Epidermal melanocyte (primary cell): ENCODE measurements around the gene KIF6.
A peak's percentile ranks its signal among the peaks of the same experiment; 100 is the strongest.

Experiments
- DNase-seq: peaks from one replicate; pipeline ENCODE4 v3.0.0; 2011; ENCODE audit warnings: low spot score; ENCODE audit not compliant: insufficient read length

The KIF6 gene

DNA sequence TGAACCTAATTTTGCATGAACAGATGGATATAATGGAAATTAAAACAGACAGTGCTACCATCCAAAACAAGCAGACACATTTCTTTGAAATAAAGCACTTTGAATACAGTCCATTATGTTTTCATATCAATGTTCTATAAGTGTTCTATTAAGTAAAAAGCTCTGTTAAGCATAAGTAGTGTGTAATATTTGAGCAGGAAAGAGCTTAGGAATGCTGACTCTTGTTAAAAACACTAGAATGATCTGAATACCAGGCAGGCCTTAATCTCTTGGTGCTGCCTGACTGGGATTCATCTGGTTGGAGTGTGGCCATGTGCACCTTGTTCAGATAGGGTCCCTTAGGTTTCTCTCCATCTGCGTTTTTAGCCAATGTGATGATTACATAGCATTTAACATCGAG, 130.9 kb downstream of the KIF6 start:
- DNase-seq = no peak

DNA sequence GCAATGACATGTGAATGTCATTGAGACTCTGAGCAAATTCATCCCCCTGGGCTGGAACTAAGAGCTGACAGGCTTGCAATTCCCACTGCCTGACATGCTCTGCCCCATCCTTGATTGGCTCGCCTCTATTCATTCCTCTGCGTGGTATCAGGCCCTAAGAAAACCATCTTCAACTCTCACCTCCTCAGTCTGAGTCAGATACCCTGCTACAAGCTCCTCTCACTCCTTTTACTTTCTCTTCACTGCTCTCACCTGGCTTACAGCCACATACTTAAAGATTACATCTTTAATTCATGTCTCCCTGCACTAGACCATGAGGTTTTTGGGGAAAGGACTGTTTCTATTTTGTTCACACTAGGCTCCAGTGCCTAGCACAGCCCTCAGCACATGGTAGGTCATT, 131.6 kb downstream of the KIF6 start:
- no peak for DNase-seq

GRCh38 chr6:39590871-39591393, 134.3 kb downstream of the KIF6 start:
- no peak for DNase-seq

GRCh38 chr6:39587080-39587479, 138.1 kb downstream of the KIF6 start:
- no peak for DNase-seq

DNA sequence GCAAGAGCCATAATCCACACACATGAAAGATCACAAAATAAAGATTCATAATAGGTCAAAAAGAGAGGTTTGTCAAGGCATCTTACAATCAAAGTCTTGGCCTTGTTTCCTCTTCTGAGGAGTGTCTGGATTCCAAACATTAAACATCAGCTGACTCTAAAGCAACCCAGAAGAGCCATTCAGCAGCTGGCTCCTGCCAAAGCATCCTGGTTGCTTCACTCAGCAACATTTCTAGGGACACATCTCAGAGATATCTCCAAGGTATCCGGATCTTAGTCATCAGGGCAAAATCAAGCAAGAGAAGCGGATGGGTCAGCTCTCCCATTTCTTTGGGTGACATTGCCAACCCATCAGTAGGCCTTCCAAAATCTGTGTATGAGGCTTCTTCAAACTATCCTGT, 139.6 kb downstream of the KIF6 start:
- no peak for DNase-seq

- DNase-seq = no peak
Observed at GRCh38 chr6:39577446-39578165, 147.6 kb downstream of the KIF6 start.

DNA sequence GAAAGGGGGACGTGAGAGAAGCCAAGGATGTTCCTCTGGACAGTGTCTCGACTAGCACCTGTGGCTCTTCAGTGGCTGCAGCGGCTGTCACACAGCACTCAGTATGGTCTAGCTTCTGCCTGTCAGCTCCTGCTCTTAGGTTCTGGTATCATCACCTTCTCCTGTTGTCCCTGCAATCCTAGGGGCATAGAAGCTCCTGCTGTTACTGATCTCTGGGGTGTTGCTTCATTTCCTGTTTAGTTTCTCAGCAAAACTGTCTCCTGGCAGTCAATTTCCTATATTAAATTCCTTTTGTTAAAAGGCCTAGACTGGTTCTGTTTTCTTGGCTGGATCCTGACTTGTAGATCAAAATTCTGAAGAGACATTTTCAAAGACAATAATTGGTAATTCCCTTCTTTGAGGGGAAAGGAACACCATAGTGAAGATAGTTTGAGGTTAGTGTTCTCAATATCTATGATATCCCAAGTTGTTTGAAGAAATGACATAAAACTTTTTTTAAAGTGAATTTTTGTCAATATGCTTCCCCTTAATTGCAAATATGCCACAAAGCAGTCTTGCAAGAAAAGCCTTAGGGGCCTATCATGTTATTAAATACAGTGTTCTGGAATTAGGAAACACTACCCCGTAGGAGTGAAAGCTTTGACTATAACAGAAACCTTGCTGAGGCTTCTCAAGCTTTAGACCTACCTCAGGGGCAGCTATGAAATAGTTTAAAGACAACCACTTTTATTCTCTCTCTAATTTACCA, 148.5 kb downstream of the KIF6 start:
- no peak for DNase-seq

GRCh38 chr6:39574991-39575390, 150.2 kb downstream of the KIF6 start:
- no peak for DNase-seq

- no peak for DNase-seq
Observed at GRCh38 chr6:39573541-39573940, 151.7 kb downstream of the KIF6 start.

DNA sequence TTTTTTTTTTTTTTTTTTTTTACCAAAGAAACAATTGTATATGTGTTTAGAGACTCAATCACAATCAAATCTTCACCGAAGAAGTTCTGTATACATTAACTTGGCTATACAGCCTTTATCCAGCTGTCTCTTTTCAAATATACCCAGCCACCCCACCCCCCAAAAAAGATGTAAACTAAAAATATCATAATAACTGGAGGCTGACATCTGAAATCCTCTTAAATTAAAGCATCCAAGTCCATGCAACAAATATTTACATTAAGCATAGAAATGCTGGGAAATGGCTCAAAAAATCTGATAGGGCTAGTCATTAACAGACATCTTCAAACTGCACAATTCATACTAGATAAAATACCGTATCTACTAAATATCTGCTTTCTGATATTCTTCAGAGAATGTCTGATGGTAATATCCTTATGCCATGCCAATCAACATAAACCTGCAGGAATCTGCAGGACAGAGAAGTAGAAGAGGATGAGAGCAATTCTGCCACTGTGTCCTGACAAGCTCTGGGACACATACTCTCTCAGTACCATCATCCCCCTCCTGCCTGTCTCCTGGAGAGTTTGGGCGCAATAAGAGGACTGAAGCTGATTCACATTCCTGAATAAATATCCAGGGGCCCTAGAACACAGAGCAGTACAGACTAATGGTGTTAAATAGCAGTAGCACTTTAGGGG, 152.4 kb downstream of the KIF6 start:
- DNase-seq = no peak

- DNase-seq = no peak
Observed at GRCh38 chr6:39568896-39569295, 156.3 kb downstream of the KIF6 start.

GRCh38 chr6:39567091-39567490, 158.1 kb downstream of the KIF6 start:
- DNase-seq = no peak

DNA sequence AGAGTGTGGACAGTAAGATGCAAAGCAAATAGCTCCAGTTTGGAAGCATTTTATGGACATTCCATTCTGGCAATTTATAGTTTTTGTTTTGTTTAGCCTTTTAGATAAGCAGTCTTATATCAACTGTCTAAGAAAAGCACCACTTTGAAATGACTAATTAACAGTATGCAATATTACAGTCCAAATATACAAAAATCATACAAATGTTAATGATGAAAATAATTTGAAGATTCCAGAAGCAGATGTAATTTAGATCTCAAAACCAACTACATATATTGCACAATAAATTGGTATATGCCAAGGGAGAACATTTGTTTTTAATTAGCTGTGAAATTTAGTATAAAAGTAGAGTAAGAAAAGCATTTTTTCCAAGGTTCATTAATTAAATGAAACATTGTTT, 158.8 kb downstream of the KIF6 start:
- DNase-seq = no peak

DNA sequence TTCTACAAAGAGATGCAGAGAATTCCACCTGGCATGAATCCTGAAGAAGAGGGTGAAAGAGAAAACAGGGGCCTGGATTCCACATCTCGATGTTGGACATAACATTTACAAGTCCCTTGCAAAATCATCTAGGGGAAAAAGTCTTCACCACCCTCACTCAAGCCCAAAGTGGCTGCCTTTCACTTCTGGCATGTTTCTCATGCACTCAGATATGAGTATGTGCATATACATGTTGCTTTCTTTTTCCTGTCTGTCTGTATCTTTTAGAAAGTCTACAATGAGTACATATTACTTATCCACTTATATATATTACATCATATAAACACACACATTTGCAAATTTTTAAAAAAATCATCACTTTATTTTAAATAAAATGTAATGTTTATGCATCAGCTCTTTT, 159.3 kb downstream of the KIF6 start:
- DNase-seq = no peak

DNA sequence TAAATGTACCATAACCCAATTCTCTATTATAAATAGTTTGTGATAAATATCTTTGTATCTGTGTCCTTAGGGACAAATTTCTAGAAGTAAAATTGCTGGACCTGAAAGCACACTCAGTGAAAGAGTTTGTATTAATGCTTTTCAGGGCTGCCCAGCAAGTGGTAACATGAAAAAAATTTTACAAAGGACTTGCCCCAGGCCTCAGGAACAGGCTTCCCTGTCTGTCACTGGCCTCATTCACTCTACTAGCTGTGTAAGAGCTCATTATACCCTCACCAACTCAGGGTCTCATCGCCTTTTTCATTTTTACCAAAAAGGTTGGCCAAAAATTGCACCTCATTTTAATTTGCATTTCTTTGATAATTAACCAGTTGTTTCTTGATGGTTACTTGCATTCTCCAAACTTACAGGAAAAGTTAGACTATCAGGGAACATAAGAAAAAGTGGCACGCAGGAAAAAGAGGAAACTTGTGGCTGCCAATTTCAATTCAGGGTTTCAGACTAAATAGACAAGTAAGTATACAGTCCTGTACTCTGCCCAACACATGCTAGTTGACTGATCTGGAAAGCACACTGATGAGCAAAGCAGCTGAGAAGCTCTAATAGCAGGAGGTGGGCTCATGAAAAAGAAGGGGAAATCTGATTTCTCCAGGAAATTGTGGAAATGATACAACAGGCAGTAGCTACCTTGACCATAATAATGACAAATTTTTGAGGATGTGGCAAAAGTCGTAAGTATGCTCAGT, 161.5 kb downstream of the KIF6 start:
- no peak for DNase-seq

- no peak for DNase-seq
Observed at GRCh38 chr6:39561536-39562266, 163.5 kb downstream of the KIF6 start.

GRCh38 chr6:39560915-39561314, 164.3 kb downstream of the KIF6 start:
- DNase-seq = no peak

DNA sequence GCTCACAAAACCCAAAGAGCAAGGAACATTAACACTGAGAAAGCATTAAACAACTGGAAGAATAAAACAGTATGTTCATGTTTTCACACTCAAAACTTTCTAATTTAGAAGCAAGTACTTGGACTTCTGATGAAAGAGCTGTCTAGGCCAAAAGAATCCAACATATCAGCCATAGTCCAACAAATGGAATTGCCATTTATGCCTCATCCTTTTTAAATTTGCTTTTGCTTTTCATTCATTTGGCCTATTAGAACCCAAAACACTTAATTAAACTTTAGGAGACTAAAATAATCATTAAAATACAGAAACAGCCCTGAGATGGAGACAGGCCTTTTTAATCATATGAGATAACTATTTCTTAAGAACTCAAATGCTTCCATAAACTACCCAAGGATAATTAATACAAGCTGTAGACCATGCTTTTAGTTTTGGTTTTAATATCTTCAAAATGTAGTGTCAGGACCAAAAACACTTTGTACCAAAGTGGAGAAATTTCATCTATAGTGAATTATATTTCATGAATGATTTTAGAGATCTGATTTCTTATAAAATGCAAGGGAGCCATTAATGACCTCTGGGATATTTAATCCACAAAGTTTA, 166.5 kb downstream of the KIF6 start:
- DNase-seq = peak; percentile 26

DNA sequence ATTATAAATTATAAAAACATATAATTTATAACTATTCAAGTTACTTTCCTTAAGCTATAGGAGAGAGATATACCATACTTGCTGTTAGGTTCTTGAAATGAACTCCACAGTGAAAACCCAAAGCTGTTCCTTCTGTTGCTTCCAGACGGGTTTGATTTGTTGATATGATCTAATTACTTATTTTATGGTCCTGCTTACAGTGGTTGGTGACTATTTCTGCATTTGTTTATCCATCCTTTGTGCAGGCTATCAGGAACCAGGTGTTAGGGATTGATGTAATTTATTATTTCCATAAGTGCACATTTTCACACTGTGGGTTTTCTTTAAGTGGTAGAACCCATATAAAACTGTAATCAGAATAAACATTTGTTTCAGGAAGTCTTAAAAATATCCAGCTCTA, 167.1 kb downstream of the KIF6 start:
- DNase-seq = no peak

GRCh38 chr6:39555136-39555535, 170.1 kb downstream of the KIF6 start:
- DNase-seq = no peak
